ENCODE results near the gene NGEF. TPM values are rescaled to one million over a fixed set of nuclear protein-coding genes. Genes with fewer than 3 reads are reported as not detected.

Gene NGEF
- total and polyA plus RNA-seq, 4 donors: 10.6 to 22.6 (median 10.8) TPM

GRCh38 chr2:233041722-233042323 lies 28.8 kb upstream of the NGEF start:
- Histone ChIP-seq H3K9ac (ENCODE audit: low read depth in 1 of 2, low read length in 2 of 2) (no peak overlapping the region), H3K4me3 (ENCODE audit: low read depth in 1 of 3, low read length in 3 of 3) (no peak overlapping the region), H3K27ac (ENCODE audit: low read depth in 1 of 2, low read length in 2 of 2) (no peak overlapping the region), H3K27me3 (ENCODE audit: control insufficient read depth in 4 of 4, insufficient read depth in 4 of 4, low read length in 3 of 4) (no peaks in the 10 kb centered on the region), H3K4me1 (ENCODE audit: control insufficient read depth in 4 of 4, insufficient read depth in 4 of 4, low read length in 3 of 4) (peaks cover 0 to 5% (median 4%) of the 10 kb centered on the region in 4 donors), H3K9me3 (ENCODE audit: control insufficient read depth in 4 of 4, low read length in 3 of 4) (no peaks in the 10 kb centered on the region), H3K36me3 (ENCODE audit: control insufficient read depth in 4 of 4, insufficient read depth in 3 of 4, low read depth in 1 of 4, low read length in 3 of 4) (no peaks in the 10 kb centered on the region)
- WGBS: 82% methylated on average over 10 of the region's 10 CpGs
- TF ChIP-seq GABPA (IDR thresholded peaks at IDR 0.05 in 1 of 2, conservative IDR thresholded peaks at IDR 0.05 in 1 of 2): no peak
- no peak for TF ChIP-seq EGR1 (IDR thresholded peaks at IDR 0.05; ENCODE audit: low read depth in 2 of 2)
- no peak for TF ChIP-seq CTCF (IDR thresholded peaks at IDR 0.05; ENCODE audit: low read depth, low read length, missing input control)
- TF ChIP-seq FOXA1 (IDR thresholded peaks at IDR 0.05): no peak
- no peak for TF ChIP-seq FOXA2 (IDR thresholded peaks at IDR 0.05)
- no peak for TF ChIP-seq HNF4G (IDR thresholded peaks at IDR 0.05)
- no peak for TF ChIP-seq SP1 (IDR thresholded peaks at IDR 0.05)
- no peak for TF ChIP-seq YY1 (IDR thresholded peaks at IDR 0.05)
- no peak for TF ChIP-seq REST (IDR thresholded peaks at IDR 0.05)
- no peak for TF ChIP-seq MAX (IDR thresholded peaks at IDR 0.05)
- no peak for TF ChIP-seq NR2F2 (IDR thresholded peaks at IDR 0.05)
- no peak for DNase-seq (ENCODE audit: low spot score)

- Histone ChIP-seq H3K27me3 (ENCODE audit: control insufficient read depth in 4 of 4, insufficient read depth in 4 of 4, low read length in 3 of 4) (no peaks in the 10 kb centered on the region), H3K36me3 (ENCODE audit: control insufficient read depth in 4 of 4, insufficient read depth in 3 of 4, low read depth in 1 of 4, low read length in 3 of 4) (no peaks in the 10 kb centered on the region), H3K9ac (ENCODE audit: low read depth in 1 of 2, low read length in 2 of 2) (no peak overlapping the region), H3K4me1 (ENCODE audit: control insufficient read depth in 4 of 4, insufficient read depth in 4 of 4, low read length in 3 of 4) (peaks cover 0 to 5% (median 4%) of the 10 kb centered on the region in 4 donors), H3K9me3 (ENCODE audit: control insufficient read depth in 4 of 4, low read length in 3 of 4) (no peaks in the 10 kb centered on the region), H3K27ac (ENCODE audit: low read depth in 1 of 2, low read length in 2 of 2) (no peak overlapping the region), H3K4me3 (ENCODE audit: low read depth in 1 of 3, low read length in 3 of 3) (no peak overlapping the region)
- WGBS: 95% methylated on average over 4 of the region's 4 CpGs
- no peak for TF ChIP-seq TAF1 (conservative IDR thresholded peaks at IDR 0.05)
- TF ChIP-seq RAD21 (IDR thresholded peaks at IDR 0.05): no peak
- no peak for TF ChIP-seq CTCF (IDR thresholded peaks at IDR 0.05; ENCODE audit: low read depth, low read length, missing input control)
- TF ChIP-seq FOXA2 (IDR thresholded peaks at IDR 0.05): no peak
- no peak for TF ChIP-seq HNF4A (conservative IDR thresholded peaks at IDR 0.05)
- no peak for TF ChIP-seq FOXA1 (IDR thresholded peaks at IDR 0.05)
- no peak for TF ChIP-seq YY1 (IDR thresholded peaks at IDR 0.05)
- no peak for TF ChIP-seq JUND (IDR thresholded peaks at IDR 0.05)
- no peak for DNase-seq (ENCODE audit: low spot score)
Observed at GRCh38 chr2:233040571-233040970, 27.5 kb upstream of the NGEF start.
